ENCODE data around the gene AFDN.

The AFDN gene

GRCh38 chr6:167928111-167928510 lies 101.4 kb downstream of the AFDN start:
- no peak overlapping the region for H3K4me3 ChIP-seq (ENCODE audit: low read depth, low read length)
- no peak for TF ChIP-seq CTCF (conservative IDR thresholded peaks at IDR 0.05; ENCODE audit: low read depth, low read length)
- DNase-seq (ENCODE audit: low read depth): no peak

DNA sequence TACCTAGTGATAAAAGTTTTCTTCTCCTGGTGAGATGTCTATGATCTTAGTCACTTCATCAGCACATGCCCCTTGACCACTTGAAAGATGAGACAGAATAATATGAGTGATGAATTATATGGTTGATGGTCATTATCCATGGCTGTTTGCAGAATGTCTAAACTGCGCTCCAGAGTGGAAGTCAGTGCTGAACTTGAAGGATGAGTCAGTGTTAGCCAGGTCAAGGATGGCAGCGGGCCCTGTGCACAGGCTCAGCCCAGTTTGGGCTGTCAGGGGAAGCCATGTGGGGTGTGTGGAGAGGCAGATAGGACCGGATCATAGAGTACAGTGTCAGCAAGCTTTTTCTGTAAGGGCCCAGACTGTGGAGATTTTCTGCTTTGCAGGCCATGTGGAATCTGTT lies 103.6 kb downstream of the AFDN start:
- DNase-seq (ENCODE audit: low read depth): peak; percentile 64
- TF ChIP-seq CTCF (conservative IDR thresholded peaks at IDR 0.05; ENCODE audit: low read depth, low read length): no peak

DNA sequence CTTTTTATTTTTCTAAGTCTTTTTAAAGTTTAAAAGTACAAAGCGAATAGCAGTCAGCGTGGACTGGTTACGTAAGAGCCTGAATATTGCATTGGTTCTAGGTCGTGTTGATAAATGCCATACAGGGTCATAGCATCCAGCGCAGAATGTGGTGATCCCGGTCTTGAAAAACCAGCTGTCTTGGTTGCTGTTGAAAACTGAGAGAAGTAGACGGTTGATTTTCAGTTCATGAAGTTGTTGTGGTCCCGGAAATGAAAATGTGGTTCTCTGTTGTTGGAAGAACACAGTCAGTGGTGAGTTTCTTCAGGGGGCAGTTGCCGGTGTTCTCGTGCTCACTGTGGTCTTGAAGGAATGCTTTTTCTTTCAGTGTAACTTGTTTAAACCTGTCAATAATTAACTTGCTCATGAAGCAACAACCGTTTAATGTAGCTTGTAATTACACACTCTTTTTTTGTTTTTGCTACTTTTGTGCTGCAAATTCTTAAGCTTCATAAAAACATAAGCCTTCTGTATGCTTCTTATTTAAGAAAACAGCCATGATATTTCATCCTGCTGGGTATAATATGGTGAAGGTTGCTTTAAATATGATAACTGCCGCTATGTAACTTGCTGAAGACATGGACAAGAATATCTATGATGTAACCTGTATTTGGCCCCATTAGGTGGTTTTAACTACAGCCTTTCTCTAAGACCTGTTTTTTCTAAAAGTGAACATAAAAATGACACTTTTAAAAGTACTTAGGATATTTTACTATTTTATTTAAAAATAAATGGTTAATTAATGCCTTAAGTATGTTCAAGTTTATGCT lies 106.0 kb downstream of the AFDN start:
- no peak for TF ChIP-seq CTCF (conservative IDR thresholded peaks at IDR 0.05; ENCODE audit: low read depth, low read length)
- peak; percentile 89 for DNase-seq (ENCODE audit: low read depth)
- H3K4me3 ChIP-seq (ENCODE audit: low read depth, low read length): peak overlapping the region; percentile 33

More for the DNA sequence above, 103.6 kb downstream of the AFDN start:
- H3K4me3 ChIP-seq (ENCODE audit: low read depth, low read length): no peak overlapping the region

DNA sequence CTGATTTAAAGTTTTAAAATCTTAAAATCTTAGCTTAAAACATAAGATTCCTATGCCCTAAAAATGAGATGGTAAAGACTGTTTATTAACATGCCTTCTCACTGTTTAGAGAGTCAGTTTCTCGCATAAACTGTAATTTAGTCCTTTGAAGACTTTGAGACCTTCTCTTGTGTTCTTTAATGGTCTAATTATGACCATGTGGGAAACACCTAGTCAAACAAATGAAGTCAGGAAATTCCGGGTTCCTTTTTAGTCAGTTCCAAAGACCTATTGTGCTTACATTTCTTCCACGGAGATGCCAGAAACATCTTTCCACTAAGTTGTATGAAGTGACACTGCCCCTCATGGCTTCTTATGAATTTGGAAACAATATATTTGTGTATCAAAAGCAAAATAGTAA lies 106.6 kb downstream of the AFDN start:
- no peak for DNase-seq (ENCODE audit: low read depth)
- TF ChIP-seq CTCF (conservative IDR thresholded peaks at IDR 0.05; ENCODE audit: low read depth, low read length): no peak
- H3K4me3 ChIP-seq (ENCODE audit: low read depth, low read length): no peak overlapping the region

- TF ChIP-seq CTCF (conservative IDR thresholded peaks at IDR 0.05; ENCODE audit: low read depth, low read length): no peak
- no peak overlapping the region for H3K4me3 ChIP-seq (ENCODE audit: low read depth, low read length)
- no peak for DNase-seq (ENCODE audit: low read depth)
Measured at GRCh38 chr6:167933847-167934246, 107.1 kb downstream of the AFDN start.

GRCh38 chr6:167934426-167934864 lies 107.7 kb downstream of the AFDN start:
- no peak for TF ChIP-seq CTCF (conservative IDR thresholded peaks at IDR 0.05; ENCODE audit: low read depth, low read length)
- no peak overlapping the region for H3K4me3 ChIP-seq (ENCODE audit: low read depth, low read length)
- DNase-seq (ENCODE audit: low read depth): no peak

- DNase-seq (ENCODE audit: low read depth): no peak
- TF ChIP-seq CTCF (conservative IDR thresholded peaks at IDR 0.05; ENCODE audit: low read depth, low read length): no peak
- H3K4me3 ChIP-seq (ENCODE audit: low read depth, low read length): no peak overlapping the region
Measured at GRCh38 chr6:167936051-167936450, 109.3 kb downstream of the AFDN start.

Measured in choroid plexus epithelial cell (primary cell).